Neural progenitor cell (in vitro differentiated cells): ENCODE data around the gene VPS13D.

Experiments
- EZH2 ChIP-seq: fragments of 200-600 bp; sonication (generic); IDR thresholded peaks from 2 replicates; pipeline ENCODE4 v1.6.1; 2017; ENCODE audit warnings: antibody characterized with exemption, mild to moderate bottlenecking, moderate library complexity
- EZH2phosphoT487 ChIP-seq: fragments of 200-600 bp; sonication (generic); IDR thresholded peaks from 2 replicates; pipeline ENCODE4 v1.6.1; 2017; ENCODE audit warnings: antibody characterized with exemption
- TF ChIP-seq, protein P1 (sequence below): fragments of 200-600 bp; sonication (generic); IDR thresholded peaks from 2 replicates; pipeline ENCODE4 v1.5.1; 2017; ENCODE audit warnings: antibody characterized with exemption, mild to moderate bottlenecking

- TF ChIP-seq, protein P1, sequence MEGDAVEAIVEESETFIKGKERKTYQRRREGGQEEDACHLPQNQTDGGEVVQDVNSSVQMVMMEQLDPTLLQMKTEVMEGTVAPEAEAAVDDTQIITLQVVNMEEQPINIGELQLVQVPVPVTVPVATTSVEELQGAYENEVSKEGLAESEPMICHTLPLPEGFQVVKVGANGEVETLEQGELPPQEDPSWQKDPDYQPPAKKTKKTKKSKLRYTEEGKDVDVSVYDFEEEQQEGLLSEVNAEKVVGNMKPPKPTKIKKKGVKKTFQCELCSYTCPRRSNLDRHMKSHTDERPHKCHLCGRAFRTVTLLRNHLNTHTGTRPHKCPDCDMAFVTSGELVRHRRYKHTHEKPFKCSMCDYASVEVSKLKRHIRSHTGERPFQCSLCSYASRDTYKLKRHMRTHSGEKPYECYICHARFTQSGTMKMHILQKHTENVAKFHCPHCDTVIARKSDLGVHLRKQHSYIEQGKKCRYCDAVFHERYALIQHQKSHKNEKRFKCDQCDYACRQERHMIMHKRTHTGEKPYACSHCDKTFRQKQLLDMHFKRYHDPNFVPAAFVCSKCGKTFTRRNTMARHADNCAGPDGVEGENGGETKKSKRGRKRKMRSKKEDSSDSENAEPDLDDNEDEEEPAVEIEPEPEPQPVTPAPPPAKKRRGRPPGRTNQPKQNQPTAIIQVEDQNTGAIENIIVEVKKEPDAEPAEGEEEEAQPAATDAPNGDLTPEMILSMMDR = no peak
- TF ChIP-seq EZH2 = no peak
- TF ChIP-seq EZH2phosphoT487 = no peak
Measured at GRCh38 chr1:12475947-12476346, 246.1 kb downstream of the VPS13D start.
